HAP-1 (cell line): ENCODE data around the gene KCNQ4.

Experiments used
- DNase-seq, 2 experiments: peaks; one replicate each; pipeline ENCODE4 v3.0.0-alpha.2; 2016 to 2020; ENCODE audit warnings: low spot score in 2 of 2
- H3K27me3 ChIP-seq: fragments of 250-450 bp; sonication (Bioruptor Pico); 2 replicates; pipeline ENCODE4 v1.5.1; 2020; ENCODE audit warnings: low read depth, mild to moderate bottlenecking, moderate library complexity
- H3K36me3 ChIP-seq: fragments of 250-450 bp; sonication (Bioruptor Pico); replicated peaks from 2 replicates; pipeline ENCODE4 v1.5.1; 2020; ENCODE audit warnings: mild to moderate bottlenecking
- H3K4me1 ChIP-seq: fragments of 250-450 bp; sonication (Bioruptor Pico); 2 replicates; pipeline ENCODE4 v1.5.1; 2020; ENCODE audit warnings: mild to moderate bottlenecking
- H3K4me3 ChIP-seq: fragments of 250-450 bp; sonication (Bioruptor Pico); 2 replicates; pipeline ENCODE4 v1.5.1; 2020; ENCODE audit warnings: mild to moderate bottlenecking, moderate library complexity
- H3K9me3 ChIP-seq: fragments of 250-450 bp; sonication (Bioruptor Pico); 2 replicates; pipeline ENCODE4 v1.5.1; 2020; ENCODE audit warnings: mild to moderate bottlenecking, moderate library complexity
- in situ Hi-C: fragments of 300-500 bp; cut with MboI; formaldehyde crosslinking; loops from 3 replicates; pipeline ENCODE4 v1.14.3; 2020; ENCODE audit warnings: low sequenced_read_pairs, inconsistent platforms, mixed read lengths

Gene KCNQ4

DNA sequence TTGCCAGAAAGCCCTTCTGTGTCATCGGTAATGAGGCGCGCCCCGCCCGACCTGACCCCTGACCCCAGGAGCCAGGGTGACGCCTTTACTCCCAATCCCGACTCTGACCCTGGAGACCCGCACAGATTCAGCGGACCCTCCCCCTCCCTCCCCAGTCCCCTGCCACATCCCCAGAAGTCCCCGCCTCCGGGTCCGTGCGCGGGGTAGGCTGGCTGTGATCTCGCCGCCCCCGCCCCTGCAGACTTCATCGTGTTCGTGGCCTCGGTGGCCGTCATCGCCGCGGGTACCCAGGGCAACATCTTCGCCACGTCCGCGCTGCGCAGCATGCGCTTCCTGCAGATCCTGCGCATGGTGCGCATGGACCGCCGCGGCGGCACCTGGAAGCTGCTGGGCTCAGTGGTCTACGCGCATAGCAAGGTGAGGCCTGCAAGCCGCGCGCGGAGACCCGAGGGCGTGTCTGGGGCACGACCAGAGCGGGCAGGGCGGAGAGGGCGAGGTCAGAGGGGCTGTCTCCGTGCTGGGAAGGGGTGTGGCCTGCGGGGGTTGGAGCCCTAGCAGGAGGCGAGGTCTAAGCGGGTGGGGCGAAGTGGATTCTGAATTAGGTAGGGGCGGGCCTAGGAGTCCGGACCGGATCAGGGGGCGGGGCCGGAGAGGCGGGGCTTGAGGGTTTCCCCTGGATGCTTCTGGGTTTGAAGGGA is 34.8 kb downstream of the KCNQ4 start:
- Histone ChIP-seq H3K27me3 (no peaks in the 10 kb centered on the region), H3K4me1 (no peaks in the 10 kb centered on the region), H3K36me3 (peaks cover 9% of the 10 kb centered on the region; the same call in 1 of the 2 replicates), H3K9me3 (no peaks in the 10 kb centered on the region), H3K4me3 (no peak overlapping the region)
- in situ Hi-C loops = no loop called here
- peak in 1 of 2 experiments; percentile 44 for DNase-seq

DNA sequence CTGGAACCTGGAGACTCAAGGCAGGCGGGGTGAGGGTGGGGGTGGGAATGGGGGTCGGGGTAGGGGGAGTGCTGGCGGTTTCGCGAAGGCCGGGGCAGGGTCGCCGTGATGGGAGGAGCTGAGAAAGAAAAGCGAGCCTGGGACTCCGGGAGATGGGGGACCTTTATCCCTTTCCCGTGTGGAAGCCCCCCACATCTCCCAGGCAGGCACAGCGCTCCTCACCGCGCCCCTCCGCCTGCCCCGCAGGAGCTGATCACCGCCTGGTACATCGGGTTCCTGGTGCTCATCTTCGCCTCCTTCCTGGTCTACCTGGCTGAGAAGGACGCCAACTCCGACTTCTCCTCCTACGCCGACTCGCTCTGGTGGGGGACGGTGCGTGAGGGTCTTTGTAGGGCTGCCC is 35.5 kb downstream of the KCNQ4 start:
- in situ Hi-C loops = no loop called here
- H3K9me3 ChIP-seq = no peaks in the 10 kb centered on the region
- H3K36me3 ChIP-seq = peaks cover 9% of the 10 kb centered on the region; the same call in 1 of the 2 replicates
- H3K4me1 ChIP-seq = no peaks in the 10 kb centered on the region
- H3K4me3 ChIP-seq = no peak overlapping the region
- DNase-seq = no peak
- no peaks in the 10 kb centered on the region for H3K27me3 ChIP-seq

DNA sequence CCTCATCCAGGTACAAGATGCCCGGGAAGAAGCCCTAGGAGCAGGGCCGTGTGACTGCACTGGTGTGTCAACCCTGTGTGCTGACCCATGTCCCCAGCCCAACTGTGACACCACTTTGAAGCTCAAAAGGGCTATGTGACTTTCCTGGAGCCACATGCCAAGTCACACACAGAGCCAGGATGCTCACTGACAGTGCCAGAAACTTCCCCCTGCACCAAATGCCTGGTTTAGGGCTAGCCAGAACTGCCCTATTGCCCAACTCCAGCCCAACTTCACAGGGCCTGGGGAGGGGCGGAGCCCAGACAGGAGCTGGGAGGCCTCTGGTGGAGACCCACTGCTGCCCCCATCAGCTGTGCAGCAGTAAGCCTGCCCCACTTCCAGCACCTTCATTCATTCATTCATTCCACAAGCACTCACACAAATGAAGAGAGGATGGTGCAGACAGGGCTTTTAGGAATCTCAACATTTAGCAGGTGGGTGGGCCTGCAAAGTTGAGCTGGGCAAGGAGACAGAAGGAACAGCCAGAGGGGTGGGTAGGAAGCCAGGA is 36.7 kb downstream of the KCNQ4 start:
- peaks cover 7% of the 10 kb centered on the region; the same call in 1 of the 2 replicates for H3K4me1 ChIP-seq
- DNase-seq = peak in 1 of 2 experiments; percentile 20
- H3K4me3 ChIP-seq = no peak overlapping the region
- H3K9me3 ChIP-seq = no peaks in the 10 kb centered on the region
- in situ Hi-C loops = no loop called here
- H3K36me3 ChIP-seq = peaks cover 9% of the 10 kb centered on the region; the same call in 1 of the 2 replicates
- no peaks in the 10 kb centered on the region for H3K27me3 ChIP-seq

DNA sequence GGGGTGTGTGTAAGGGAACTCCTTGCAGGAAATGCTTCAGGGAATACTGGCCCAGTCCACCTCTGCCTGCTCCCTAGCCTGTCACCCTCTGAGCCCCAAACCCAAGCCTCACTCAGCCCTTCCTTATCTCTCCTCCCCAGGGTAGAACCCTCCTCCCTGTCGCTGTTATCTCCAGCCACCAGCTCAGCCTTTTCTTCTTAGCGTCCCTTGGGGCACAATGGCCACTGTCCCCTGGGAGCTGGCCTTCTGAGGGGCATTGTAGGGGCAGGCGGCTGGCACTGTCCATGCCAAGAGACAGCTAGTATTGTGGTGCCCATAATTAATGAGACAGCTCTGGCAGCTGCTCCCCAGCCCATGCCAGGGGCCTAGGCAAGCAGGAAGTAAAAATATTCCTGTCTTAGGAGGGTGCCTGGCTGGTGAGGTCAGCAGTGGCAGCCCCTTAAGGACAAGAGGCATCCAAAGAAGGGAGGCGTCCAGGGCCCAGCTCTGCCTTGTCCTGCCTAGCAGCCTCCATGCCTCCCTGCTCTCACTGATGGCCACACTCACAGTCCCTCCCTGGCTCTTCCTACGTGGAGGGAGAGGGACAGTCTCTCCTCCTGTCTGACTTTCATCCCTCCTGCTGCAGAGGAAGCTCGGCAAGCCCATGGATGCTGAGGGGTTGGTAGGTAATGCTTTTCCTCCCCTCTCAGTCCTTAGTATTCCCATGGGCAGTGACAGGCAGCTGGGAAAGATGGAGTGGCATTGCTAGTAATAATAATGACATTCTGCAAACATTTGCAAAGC is 37.5 kb downstream of the KCNQ4 start:
- peaks cover 7% of the 10 kb centered on the region; the same call in 1 of the 2 replicates for H3K4me1 ChIP-seq
- peaks cover 9% of the 10 kb centered on the region for H3K36me3 ChIP-seq
- H3K27me3 ChIP-seq = no peaks in the 10 kb centered on the region
- in situ Hi-C loops = no loop called here
- H3K9me3 ChIP-seq = no peaks in the 10 kb centered on the region
- H3K4me3 ChIP-seq = no peak overlapping the region
- no peak for DNase-seq

DNA sequence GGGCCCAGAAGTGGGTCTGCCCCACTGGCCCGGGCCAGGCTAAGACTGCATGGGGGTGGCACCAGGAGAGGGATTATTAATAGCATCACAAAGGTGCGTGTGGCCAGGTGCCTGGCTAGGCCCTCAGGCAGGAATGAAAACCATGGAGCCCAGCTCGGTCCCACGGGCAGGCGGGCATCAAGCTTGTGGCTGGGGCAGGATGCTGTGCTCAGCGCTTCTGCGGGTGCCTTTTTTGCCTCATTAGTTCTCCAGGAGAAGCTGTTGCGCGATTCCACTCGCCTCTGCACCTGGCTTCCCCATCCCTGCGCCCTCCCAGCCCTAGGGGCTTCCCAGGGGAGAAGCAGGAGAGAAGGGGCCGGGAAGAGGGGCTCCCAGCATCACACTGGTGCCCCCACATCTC is 39.3 kb downstream of the KCNQ4 start:
- peaks cover 7% of the 10 kb centered on the region; the same call in 1 of the 2 replicates for H3K4me1 ChIP-seq
- H3K27me3 ChIP-seq = no peaks in the 10 kb centered on the region
- H3K4me3 ChIP-seq = no peak overlapping the region
- H3K9me3 ChIP-seq = no peaks in the 10 kb centered on the region
- no peak for DNase-seq
- peaks cover 9% of the 10 kb centered on the region for H3K36me3 ChIP-seq
- in situ Hi-C loops = no loop called here

DNA sequence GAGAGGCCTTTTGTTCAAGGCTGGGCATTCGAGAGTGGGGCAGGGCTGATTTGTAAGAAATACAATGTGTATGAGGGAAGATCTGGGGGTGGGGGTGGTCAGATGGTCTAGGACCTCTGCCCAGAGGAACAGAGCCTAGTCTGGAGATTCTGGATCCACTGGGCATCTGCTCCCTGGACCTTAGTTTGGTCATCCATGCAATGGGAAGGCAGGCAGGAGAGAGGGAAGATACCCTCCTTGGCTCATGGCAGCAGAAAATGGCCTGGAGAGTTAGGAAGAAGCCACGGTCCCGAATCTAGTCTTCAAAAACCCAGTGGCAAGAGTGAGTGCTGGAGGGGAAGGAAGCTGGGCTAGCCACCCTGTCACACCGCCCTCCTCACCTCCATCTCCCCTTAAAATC is 39.8 kb downstream of the KCNQ4 start:
- Histone ChIP-seq H3K4me3 (no peak overlapping the region), H3K27me3 (no peaks in the 10 kb centered on the region), H3K36me3 (peaks cover 9% of the 10 kb centered on the region), H3K9me3 (no peaks in the 10 kb centered on the region), H3K4me1 (peaks cover 7% of the 10 kb centered on the region; the same call in 1 of the 2 replicates)
- DNase-seq = no peak
- in situ Hi-C loops = no loop called here

DNA sequence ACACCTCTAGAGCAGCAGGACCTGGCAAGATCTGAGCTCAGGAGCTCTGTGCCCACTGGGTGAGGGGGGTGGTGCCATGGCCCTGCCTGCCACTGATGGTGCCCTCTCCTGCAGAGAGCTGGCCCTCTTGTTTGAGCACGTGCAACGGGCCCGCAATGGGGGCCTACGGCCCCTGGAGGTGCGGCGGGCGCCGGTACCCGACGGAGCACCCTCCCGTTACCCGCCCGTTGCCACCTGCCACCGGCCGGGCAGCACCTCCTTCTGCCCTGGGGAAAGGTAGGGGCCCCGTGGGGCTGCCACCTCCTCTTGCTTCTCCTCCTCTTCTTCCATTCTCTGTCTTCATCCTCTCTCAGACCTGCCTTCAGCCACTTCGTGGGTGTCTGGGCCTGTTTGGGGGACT is 40.4 kb downstream of the KCNQ4 start:
- DNase-seq = no peak
- H3K4me1 ChIP-seq = peaks cover 7% of the 10 kb centered on the region; the same call in 1 of the 2 replicates
- H3K4me3 ChIP-seq = no peak overlapping the region
- in situ Hi-C loops = no loop called here
- H3K9me3 ChIP-seq = no peaks in the 10 kb centered on the region
- peaks cover 9% of the 10 kb centered on the region for H3K36me3 ChIP-seq
- no peaks in the 10 kb centered on the region for H3K27me3 ChIP-seq

DNA sequence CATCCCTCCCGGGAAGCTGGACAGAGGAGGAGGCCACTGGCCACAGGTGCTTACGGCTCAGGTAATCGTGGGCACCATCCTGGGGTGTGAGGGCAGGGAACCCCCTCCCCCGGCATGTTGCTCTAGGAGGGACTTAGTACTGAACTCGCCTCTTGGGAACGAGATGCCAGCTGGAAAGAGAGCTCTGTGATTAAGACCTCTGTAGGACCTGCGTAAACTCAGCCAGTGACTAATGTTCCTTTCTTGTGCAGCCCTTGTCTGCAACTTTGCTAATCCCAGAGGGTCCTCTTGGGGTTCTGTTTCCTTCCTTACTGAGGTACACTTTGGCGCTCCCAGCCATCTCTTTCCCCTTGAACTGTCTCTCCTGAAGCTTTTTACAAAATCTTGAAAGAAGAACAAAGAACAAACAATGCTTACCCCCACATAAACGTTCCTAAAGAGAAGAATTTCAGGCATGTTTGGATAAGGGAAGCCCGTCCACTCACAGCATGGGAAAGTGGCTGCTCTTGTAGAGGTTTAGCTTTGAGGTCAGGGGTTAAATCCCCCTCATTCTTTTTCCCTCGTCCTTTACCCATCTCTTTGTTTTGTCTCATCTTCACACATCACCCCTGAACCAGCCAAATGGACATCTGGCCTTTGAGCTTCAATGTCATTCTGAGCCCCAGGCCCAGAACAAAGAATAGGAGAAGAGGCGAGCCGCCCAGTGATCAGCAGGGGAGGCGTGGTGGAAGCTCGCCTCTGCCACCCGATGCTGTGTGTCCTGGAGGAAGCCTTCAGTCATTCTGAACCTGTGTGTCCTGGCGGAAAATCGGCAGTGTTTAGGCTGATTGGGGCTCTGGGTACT is 41.2 kb downstream of the KCNQ4 start:
- Histone ChIP-seq H3K9me3 (no peaks in the 10 kb centered on the region), H3K4me1 (peaks cover 7% of the 10 kb centered on the region; the same call in 1 of the 2 replicates), H3K27me3 (no peaks in the 10 kb centered on the region), H3K4me3 (no peak overlapping the region), H3K36me3 (peaks cover 5% of the 10 kb centered on the region)
- in situ Hi-C loops = no loop called here
- peak; percentile 16 to 17 for DNase-seq

DNA sequence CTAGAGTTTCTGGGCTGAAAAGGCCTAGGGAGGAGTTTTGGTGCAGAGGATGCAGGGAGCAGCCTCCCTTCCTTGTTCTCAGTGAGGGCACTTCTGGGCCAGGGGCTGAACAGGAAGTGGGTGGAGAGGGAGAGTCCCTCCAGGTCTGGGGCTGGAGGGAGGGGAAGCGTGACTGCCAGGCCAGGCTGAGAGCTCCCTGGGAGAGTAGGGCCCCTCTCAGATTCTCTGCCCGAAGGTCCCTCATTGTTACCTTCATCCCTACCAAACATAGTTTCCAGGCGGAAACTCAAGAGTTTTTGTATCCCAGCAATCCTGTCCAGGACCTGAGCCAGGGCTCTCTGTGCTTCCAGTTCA is 41.8 kb downstream of the KCNQ4 start:
- H3K4me1 ChIP-seq = peaks cover 7% of the 10 kb centered on the region; the same call in 1 of the 2 replicates
- H3K27me3 ChIP-seq = no peaks in the 10 kb centered on the region
- H3K9me3 ChIP-seq = no peaks in the 10 kb centered on the region
- no peak overlapping the region for H3K4me3 ChIP-seq
- no peak for DNase-seq
- in situ Hi-C loops = no loop called here
- H3K36me3 ChIP-seq = no peaks in the 10 kb centered on the region; the same call in 1 of the 2 replicates

DNA sequence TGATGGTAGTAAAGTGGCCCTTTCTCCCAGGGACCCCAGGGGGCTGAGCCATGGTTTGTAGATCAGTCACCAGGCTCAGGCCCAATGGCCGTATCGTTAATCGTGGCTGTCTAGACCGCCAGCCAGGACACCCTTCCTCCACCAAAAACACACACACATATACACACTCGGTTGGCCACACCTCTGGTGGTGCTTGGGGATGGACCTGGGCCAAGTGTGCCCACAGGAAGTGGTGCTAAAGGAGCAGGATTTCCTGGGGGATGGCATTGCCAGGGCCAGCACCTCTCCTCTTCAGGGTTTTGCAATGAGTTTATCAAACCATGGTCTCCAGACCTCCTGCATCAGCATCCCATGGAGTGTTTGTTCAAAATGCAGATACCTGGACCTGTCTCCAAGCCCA is 42.4 kb downstream of the KCNQ4 start:
- H3K36me3 ChIP-seq = no peaks in the 10 kb centered on the region; the same call in 1 of the 2 replicates
- in situ Hi-C loops = no loop called here
- no peak for DNase-seq
- peaks cover 7% of the 10 kb centered on the region; the same call in 1 of the 2 replicates for H3K4me1 ChIP-seq
- H3K4me3 ChIP-seq = no peak overlapping the region
- no peaks in the 10 kb centered on the region for H3K27me3 ChIP-seq
- no peaks in the 10 kb centered on the region for H3K9me3 ChIP-seq

DNA sequence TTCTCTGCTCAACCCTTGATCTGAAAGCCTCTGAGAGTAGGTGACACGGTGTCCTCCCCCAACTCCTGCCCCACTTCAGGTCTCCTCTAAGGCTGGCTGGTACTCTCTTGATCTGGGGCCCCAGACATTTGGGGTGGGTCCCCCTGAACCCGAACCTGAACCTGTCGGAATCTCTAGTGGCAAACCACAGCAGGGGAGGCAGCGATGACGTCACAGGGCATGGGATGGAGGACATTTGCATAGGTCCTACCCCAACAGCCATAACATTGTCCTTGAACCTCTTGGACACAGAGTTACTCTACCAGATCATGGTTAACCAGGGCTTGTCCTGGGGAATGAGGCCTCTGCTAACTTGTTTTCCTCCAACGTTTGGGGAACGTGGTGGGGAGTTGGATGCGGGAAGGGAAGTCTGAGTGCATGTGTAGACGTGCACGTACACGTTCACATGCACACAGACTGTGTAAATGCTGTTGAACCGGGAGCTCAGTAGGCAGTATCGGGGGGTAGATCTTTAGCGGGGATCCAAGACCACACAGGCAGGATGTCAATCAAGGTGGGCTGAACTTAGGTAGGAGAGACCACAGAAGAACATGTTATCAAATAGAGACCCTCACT is 46.2 kb downstream of the KCNQ4 start:
- in situ Hi-C loops = no loop called here
- Histone ChIP-seq H3K9me3 (no peaks in the 10 kb centered on the region), H3K4me1 (peaks cover 3% of the 10 kb centered on the region; the same call in 1 of the 2 replicates), H3K27me3 (no peaks in the 10 kb centered on the region), H3K4me3 (no peak overlapping the region), H3K36me3 (no peaks in the 10 kb centered on the region; the same call in 1 of the 2 replicates)
- no peak for DNase-seq

DNA sequence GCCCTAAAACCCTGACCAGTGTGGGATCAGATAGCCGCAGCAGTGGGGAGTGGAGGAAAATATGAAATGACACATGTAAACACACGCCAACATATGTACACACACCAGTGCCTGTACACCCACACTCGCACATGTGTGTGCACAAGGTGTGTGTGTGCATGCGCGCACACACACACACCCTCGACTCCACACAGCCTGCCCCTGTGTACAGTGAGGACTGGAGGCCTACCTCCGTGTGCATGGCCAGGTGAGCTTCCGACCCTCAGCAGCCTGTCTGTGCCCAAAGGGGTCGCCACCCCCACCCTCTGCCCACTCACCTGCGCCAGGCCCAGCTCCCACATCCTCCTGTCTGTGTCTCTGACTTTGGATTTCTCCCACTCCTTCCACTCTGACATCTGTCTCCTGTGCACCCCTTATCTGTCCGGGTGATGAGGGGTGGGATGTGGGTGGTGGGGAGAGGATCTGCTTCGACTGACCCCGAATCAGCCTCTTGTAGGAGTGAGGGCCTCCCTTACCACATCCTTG is 46.9 kb downstream of the KCNQ4 start:
- Histone ChIP-seq H3K9me3 (no peaks in the 10 kb centered on the region), H3K27me3 (no peaks in the 10 kb centered on the region), H3K36me3 (peaks cover 2% of the 10 kb centered on the region), H3K4me3 (no peak overlapping the region), H3K4me1 (no peaks in the 10 kb centered on the region)
- in situ Hi-C loops = no loop called here
- no peak for DNase-seq
